Smooth muscle cell (in vitro differentiated cells): ENCODE measurements around the gene AP1G2. TPM values are rescaled to one million over a fixed set of nuclear protein-coding genes. Genes with fewer than 3 reads are reported as not detected.

Experiments used
- DNase-seq: peaks from one replicate; lab custom pipeline; 2025; ENCODE audit not compliant: unreplicated experiment; lab: John Stamatoyannopoulos, UW
- H2AFZ ChIP-seq: fragments of 200-600 bp; sonication (generic); 2 replicates; pipeline ENCODE4 v1.6.0; 2016; ENCODE audit warnings: antibody characterized with exemption, low read depth, mild to moderate bottlenecking
- H3F3A ChIP-seq: fragments of 200-600 bp; sonication (generic); 2 replicates; pipeline ENCODE4 v1.6.0; 2017; ENCODE audit warnings: antibody characterized with exemption, low read depth
- H3K27ac ChIP-seq: fragments of 200-600 bp; sonication (generic); 2 replicates; pipeline ENCODE4 v1.5.1; 2016; ENCODE audit warnings: low read depth, mild to moderate bottlenecking
- H3K27me3 ChIP-seq: fragments of 200-600 bp; sonication (generic); 2 replicates; pipeline ENCODE4 v1.6.1; 2016; ENCODE audit warnings: low read depth, mild to moderate bottlenecking
- H3K36me3 ChIP-seq: fragments of 200-600 bp; sonication (generic); 2 replicates; pipeline ENCODE4 v1.5.1; 2016; ENCODE audit warnings: low read depth
- H3K4me1 ChIP-seq: fragments of 200-600 bp; sonication (generic); 2 replicates; pipeline ENCODE4 v1.5.1; 2016; ENCODE audit warnings: low read depth
- H3K4me2 ChIP-seq: fragments of 200-600 bp; sonication (generic); 2 replicates; pipeline ENCODE4 v1.6.0; 2016; ENCODE audit warnings: mild to moderate bottlenecking
- H3K4me3 ChIP-seq: fragments of 200-600 bp; sonication (generic); 2 replicates; pipeline ENCODE4 v1.5.1; 2016; ENCODE audit warnings: mild to moderate bottlenecking
- H3K79me2 ChIP-seq: fragments of 200-600 bp; sonication (generic); 2 replicates; pipeline ENCODE4 v1.6.0; 2016; ENCODE audit warnings: low read depth, mild to moderate bottlenecking
- H3K9ac ChIP-seq: fragments of 200-600 bp; sonication (generic); 2 replicates; pipeline ENCODE4 v1.6.0; 2016; ENCODE audit warnings: low read depth
- H3K9me3 ChIP-seq: fragments of 200-600 bp; sonication (generic); replicated peaks from 2 replicates; pipeline ENCODE4 v1.5.1; 2016; ENCODE audit warnings: low read depth
- H4K20me1 ChIP-seq: fragments of 200-600 bp; sonication (generic); 2 replicates; pipeline ENCODE4 v1.6.0; 2016; ENCODE audit warnings: low read depth
- CTCF ChIP-seq: fragments of 200-600 bp; sonication (generic); IDR thresholded peaks from 2 replicates; pipeline ENCODE4 v1.5.1; 2017; ENCODE audit warnings: borderline replicate concordance, mild to moderate bottlenecking, antibody characterized with exemption; ENCODE audit not compliant: insufficient read depth, poor library complexity, severe bottlenecking
- WGBS: methylation state at CpG from one replicate; pipeline ENCODE4 v1.1.7; 2016; ENCODE audit warnings: low lambda C conversion rate; 5-methylcytosine and 5-hydroxymethylcytosine counted together
- polyA plus RNA-seq: library from polyadenylated mRNA; unstranded; fragments of >200 nt; fragmentation: Nextera tagmentation; extraction: Ambion mirVana; gene quantifications from 2 replicates; pipeline ENCODE4 v1.2.1, GENCODE V29; 2016
- total RNA-seq: library from RNA; depleted of rRNA; stranded (reverse); fragments of >200 nt; gene quantifications from 2 replicates; pipeline ENCODE4 v1.2.3, GENCODE V29; 2014

Gene AP1G2
- total and polyA plus RNA-seq, 2 experiments from 2014 or later: 59.3 to 62.4 TPM

GRCh38 chr14:23608454-23608853 is 40.9 kb upstream of the AP1G2 start:
- Histone ChIP-seq H3K4me3 (no peak overlapping the region), H3K27ac (no peak overlapping the region), H3F3A (no peaks in the 10 kb centered on the region), H4K20me1 (no peaks in the 10 kb centered on the region), H3K79me2 (no peaks in the 10 kb centered on the region), H3K4me1 (no peaks in the 10 kb centered on the region), H3K9ac (no peak overlapping the region), H3K27me3 (no peaks in the 10 kb centered on the region), H3K9me3 (no peaks in the 10 kb centered on the region), H3K4me2 (no peak overlapping the region), H3K36me3 (no peaks in the 10 kb centered on the region), H2AFZ (no peak overlapping the region)
- 19% methylated on average over 1 of the region's 1 CpG for WGBS
- TF ChIP-seq CTCF: no peak
- DNase-seq: no peak

GRCh38 chr14:23605931-23606585 is 38.5 kb upstream of the AP1G2 start:
- H3K27ac ChIP-seq: peak overlapping the region; percentile 19
- no peaks in the 10 kb centered on the region for H4K20me1 ChIP-seq
- no peaks in the 10 kb centered on the region for H3F3A ChIP-seq
- no peaks in the 10 kb centered on the region for H3K36me3 ChIP-seq
- H3K4me2 ChIP-seq: no peak overlapping the region
- DNase-seq: no peak
- no peaks in the 10 kb centered on the region for H3K4me1 ChIP-seq
- no peak overlapping the region for H3K9ac ChIP-seq
- no peak for TF ChIP-seq CTCF
- WGBS: 46% methylated on average over 6 of the region's 6 CpGs
- H3K4me3 ChIP-seq: no peak overlapping the region
- no peak overlapping the region for H2AFZ ChIP-seq
- H3K27me3 ChIP-seq: no peaks in the 10 kb centered on the region
- H3K79me2 ChIP-seq: no peaks in the 10 kb centered on the region
- H3K9me3 ChIP-seq: no peaks in the 10 kb centered on the region

- Histone ChIP-seq H3K27me3 (no peaks in the 10 kb centered on the region), H3K4me1 (no peaks in the 10 kb centered on the region), H3K36me3 (no peaks in the 10 kb centered on the region), H3K9me3 (no peaks in the 10 kb centered on the region), H2AFZ (no peak overlapping the region), H4K20me1 (no peaks in the 10 kb centered on the region), H3K4me3 (no peak overlapping the region), H3K79me2 (no peaks in the 10 kb centered on the region), H3K4me2 (no peak overlapping the region), H3K27ac (no peak overlapping the region), H3F3A (no peaks in the 10 kb centered on the region), H3K9ac (no peak overlapping the region)
- no peak for DNase-seq
- 73% methylated on average over 3 of the region's 3 CpGs for WGBS
- no peak for TF ChIP-seq CTCF
Measured at GRCh38 chr14:23604675-23605170, 37.1 kb upstream of the AP1G2 start.

GRCh38 chr14:23604148-23604547 is 36.6 kb upstream of the AP1G2 start:
- Histone ChIP-seq H3F3A (no peaks in the 10 kb centered on the region), H3K4me1 (no peaks in the 10 kb centered on the region), H3K36me3 (no peaks in the 10 kb centered on the region), H3K4me2 (no peak overlapping the region), H3K9ac (no peak overlapping the region), H3K9me3 (no peaks in the 10 kb centered on the region), H2AFZ (no peak overlapping the region), H4K20me1 (no peaks in the 10 kb centered on the region), H3K27ac (no peak overlapping the region), H3K27me3 (no peaks in the 10 kb centered on the region), H3K4me3 (no peak overlapping the region), H3K79me2 (no peaks in the 10 kb centered on the region)
- DNase-seq: no peak
- 96% methylated on average over 2 of the region's 2 CpGs for WGBS
- no peak for TF ChIP-seq CTCF
